SU-DHL-6 (cell line): ENCODE results near the gene FKBP5.

Source experiments
- EZH2phosphoT487 ChIP-seq: fragments of 200-600 bp; sonication (generic), shearing (Covaris generic); conservative IDR thresholded peaks from 2 replicates; pipeline ENCODE4 v1.6.1; 2018; ENCODE audit warnings: mild to moderate bottlenecking, antibody characterized with exemption, low read length, moderate library complexity, mixed read lengths
- TF ChIP-seq, protein P1 (sequence below): fragments of 200-600 bp; sonication (generic); IDR thresholded peaks from one replicate; pipeline ENCODE4 v1.5.1; 2017; ENCODE audit warnings: antibody characterized with exemption, mild to moderate bottlenecking, low read length, moderate library complexity; ENCODE audit not compliant: insufficient read depth, poor library complexity, severe bottlenecking

DNA sequence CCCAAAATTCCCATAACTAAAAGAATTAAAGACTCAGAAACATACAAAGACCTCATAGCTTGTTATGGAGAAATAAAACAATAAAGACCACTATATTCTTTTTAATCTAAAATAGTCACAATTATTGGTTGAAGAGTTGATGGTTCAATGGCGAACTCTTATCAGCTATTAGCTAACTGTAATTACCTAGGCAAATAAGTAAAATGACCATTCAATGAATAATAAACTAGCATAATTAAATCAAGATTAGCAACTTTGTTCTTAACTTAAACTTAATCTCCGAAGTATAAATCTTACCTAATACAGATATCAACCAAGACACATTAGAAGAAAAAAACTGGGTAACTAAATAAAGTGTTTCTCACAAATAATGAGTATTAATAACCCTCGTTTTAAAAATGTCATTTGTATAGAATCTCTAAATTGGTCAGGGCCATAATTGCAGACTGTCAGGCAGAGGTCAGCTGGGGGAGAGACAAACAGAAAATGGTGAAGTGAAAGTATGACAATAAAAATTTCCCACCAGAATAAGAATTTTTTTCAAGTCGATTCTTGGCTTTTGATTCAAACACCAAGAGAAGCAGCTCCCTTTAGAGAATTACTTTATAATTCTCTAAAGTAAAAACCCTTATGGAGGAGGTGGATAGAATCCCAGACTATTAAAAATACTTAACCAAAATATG lies 1.7 kb downstream of the FKBP5 start:
- TF ChIP-seq, protein P1, sequence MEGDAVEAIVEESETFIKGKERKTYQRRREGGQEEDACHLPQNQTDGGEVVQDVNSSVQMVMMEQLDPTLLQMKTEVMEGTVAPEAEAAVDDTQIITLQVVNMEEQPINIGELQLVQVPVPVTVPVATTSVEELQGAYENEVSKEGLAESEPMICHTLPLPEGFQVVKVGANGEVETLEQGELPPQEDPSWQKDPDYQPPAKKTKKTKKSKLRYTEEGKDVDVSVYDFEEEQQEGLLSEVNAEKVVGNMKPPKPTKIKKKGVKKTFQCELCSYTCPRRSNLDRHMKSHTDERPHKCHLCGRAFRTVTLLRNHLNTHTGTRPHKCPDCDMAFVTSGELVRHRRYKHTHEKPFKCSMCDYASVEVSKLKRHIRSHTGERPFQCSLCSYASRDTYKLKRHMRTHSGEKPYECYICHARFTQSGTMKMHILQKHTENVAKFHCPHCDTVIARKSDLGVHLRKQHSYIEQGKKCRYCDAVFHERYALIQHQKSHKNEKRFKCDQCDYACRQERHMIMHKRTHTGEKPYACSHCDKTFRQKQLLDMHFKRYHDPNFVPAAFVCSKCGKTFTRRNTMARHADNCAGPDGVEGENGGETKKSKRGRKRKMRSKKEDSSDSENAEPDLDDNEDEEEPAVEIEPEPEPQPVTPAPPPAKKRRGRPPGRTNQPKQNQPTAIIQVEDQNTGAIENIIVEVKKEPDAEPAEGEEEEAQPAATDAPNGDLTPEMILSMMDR: no peak
- TF ChIP-seq EZH2phosphoT487: no peak
